CD14-positive monocyte (primary cell): ENCODE measurements around the gene EBF3. TPM values are rescaled to one million over a fixed set of nuclear protein-coding genes. Genes with fewer than 3 reads are reported as not detected.

Experiments used
- DNase-seq, 3 donors: peaks; one replicate each; pipeline ENCODE4 v3.0.0-alpha.2; 2011 to 2022
- H2AFZ ChIP-seq: 2 replicates; pipeline ENCODE4 v1.6.0; 2012; ENCODE audit warnings: mild to moderate bottlenecking, low read depth, low read length, inconsistent platforms; ENCODE audit not compliant: insufficient read depth, poor library complexity, severe bottlenecking
- H3K27ac ChIP-seq, 2 donors: 1 replicate in 1 of 2; 2 replicates in 1 of 2; pipeline ENCODE4 v1.5.1; 2012 to 2013; ENCODE audit warnings: low read length in 2 of 2, control low read depth in 1 of 2, inconsistent platforms in 1 of 2, low read depth in 1 of 2, mild to moderate bottlenecking in 1 of 2
- H3K27me3 ChIP-seq, 2 donors: one replicate each; pipeline versions ENCODE4 v1.6.0 to v1.6.1; 2011 to 2013; ENCODE audit warnings: low read length in 2 of 2; ENCODE audit not compliant: control insufficient read depth in 2 of 2, insufficient read depth in 2 of 2
- H3K36me3 ChIP-seq, 2 donors: replicated peaks in 1 of 2; 1 replicate in 1 of 2; 2 replicates in 1 of 2; pipeline versions ENCODE4 v1.5.1 to v1.6.1; 2012 to 2013; ENCODE audit warnings: low read length in 2 of 2, control low read depth in 1 of 2, inconsistent platforms in 1 of 2, mild to moderate bottlenecking in 1 of 2; ENCODE audit not compliant: insufficient read depth in 2 of 2, control insufficient read depth in 1 of 2
- H3K4me1 ChIP-seq, 2 donors: 1 replicate in 1 of 2; 2 replicates in 1 of 2; pipeline versions ENCODE4 v1.5.1 to v1.6.1; 2012 to 2013; ENCODE audit warnings: low read length in 2 of 2, control low read depth in 1 of 2, inconsistent platforms in 1 of 2, mild to moderate bottlenecking in 1 of 2, moderate library complexity in 1 of 2; ENCODE audit not compliant: insufficient read depth in 2 of 2, control insufficient read depth in 1 of 2
- H3K4me2 ChIP-seq: replicated peaks from 2 replicates; pipeline ENCODE3; 2012; ENCODE audit warnings: low read length, moderate library complexity, mild to moderate bottlenecking; ENCODE audit not compliant: poor library complexity, severe bottlenecking; ENCODE audit errors: extremely low read depth
- H3K4me3 ChIP-seq, 3 experiments: fragments of 200-600 bp in 1 of 3; sonication (generic) in 1 of 3; replicated peaks in 1 of 3; 1 replicate in 2 of 3; 2 replicates in 1 of 3; pipeline ENCODE4 v1.5.1; 2011 to 2013; ENCODE audit warnings: low read length in 3 of 3, mild to moderate bottlenecking in 3 of 3, control low read depth in 2 of 3, low read depth in 2 of 3, inconsistent platforms in 1 of 3, moderate library complexity in 1 of 3
- H3K79me2 ChIP-seq: 2 replicates; pipeline ENCODE4 v1.6.0; 2012; ENCODE audit warnings: mild to moderate bottlenecking, control low read depth, inconsistent platforms, low read length, moderate library complexity; ENCODE audit not compliant: insufficient read depth
- H3K9ac ChIP-seq: 2 replicates; pipeline ENCODE4 v1.6.0; 2017; ENCODE audit warnings: low read length, mild to moderate bottlenecking; ENCODE audit not compliant: insufficient read depth, poor library complexity, severe bottlenecking
- H3K9me3 ChIP-seq, 2 donors: replicated peaks in 1 of 2; 1 replicate in 1 of 2; 2 replicates in 1 of 2; pipeline versions ENCODE4 v1.5.1 to v1.6.1; 2012 to 2013; ENCODE audit warnings: low read length in 2 of 2, control low read depth in 1 of 2; ENCODE audit not compliant: control insufficient read depth in 1 of 2, insufficient read depth in 1 of 2
- H4K20me1 ChIP-seq: 2 replicates; pipeline ENCODE4 v1.6.0; 2012; ENCODE audit warnings: mild to moderate bottlenecking, low read length, control low read depth, moderate library complexity; ENCODE audit not compliant: insufficient read depth
- H3K27ac Mint-ChIP-seq, 7 donors: one replicate each; pipeline ENCODE4 v1.8.0; 2020; ENCODE audit warnings: mild to moderate bottlenecking in 7 of 7, mixed read lengths in 7 of 7, moderate library complexity in 6 of 7, inconsistent platforms in 2 of 7
- H3K27me3 Mint-ChIP-seq, 3 donors: one replicate each; pipeline ENCODE4 v1.8.0; 2021 to 2022; ENCODE audit warnings: low read depth in 3 of 3, mild to moderate bottlenecking in 3 of 3, mixed read lengths in 3 of 3, moderate library complexity in 3 of 3, inconsistent platforms in 1 of 3
- H3K36me3 Mint-ChIP-seq, 2 donors: one replicate each; pipeline ENCODE4 v1.8.0; 2020; ENCODE audit warnings: mixed read lengths in 2 of 2, inconsistent platforms in 1 of 2, mild to moderate bottlenecking in 1 of 2
- H3K4me1 Mint-ChIP-seq: one replicate; pipeline ENCODE4 v1.8.0; 2020; ENCODE audit warnings: mild to moderate bottlenecking, mixed read lengths
- H3K4me3 Mint-ChIP-seq, 2 donors: one replicate each; pipeline ENCODE4 v1.8.0; 2020; ENCODE audit warnings: mild to moderate bottlenecking in 2 of 2, mixed read lengths in 2 of 2, moderate library complexity in 1 of 2
- H3K9me3 Mint-ChIP-seq, 7 donors: one replicate each; pipeline ENCODE4 v1.8.0; 2020 to 2022; ENCODE audit warnings: mixed read lengths in 7 of 7, mild to moderate bottlenecking in 6 of 7, moderate library complexity in 6 of 7, inconsistent platforms in 2 of 7
- WGBS: methylation state at CpG from one replicate; pipeline ENCODE4 v1.1.5; 2013; ENCODE audit warnings: missing lambda C conversion rate; ENCODE audit not compliant: insufficient coverage; 5-methylcytosine and 5-hydroxymethylcytosine counted together
- intact Hi-C, 2 donors: fragments of 100-400 bp; cut with micrococcal nuclease; formaldehyde crosslinking; loops; one replicate each; pipeline versions ENCODE4 v1.15.0 to v1.15.1; 2023
- polyA plus RNA-seq, 3 donors: library from polyadenylated mRNA; depleted of rRNA in 1 of 3; unstranded in 2 of 3; stranded (reverse) in 1 of 3; fragments of 300-500 nt in 2 of 3; fragments of >200 nt in 1 of 3; fragmentation: Illumina TruSeq in 2 of 3; gene quantifications; 1 replicate in 2 of 3; 2 replicates in 1 of 3; pipeline ENCODE4 v1.2.3, GENCODE V29; 2012 to 2021
- TF ChIP-seq, protein P1 (sequence below): fragments of 200-600 bp; IDR thresholded peaks from one replicate; pipeline ENCODE4 v1.8.0; 2022; ENCODE audit warnings: antibody characterized with exemption, mild to moderate bottlenecking

EBF3 gene
- polyA plus RNA-seq, 3 donors = not detected

DNA sequence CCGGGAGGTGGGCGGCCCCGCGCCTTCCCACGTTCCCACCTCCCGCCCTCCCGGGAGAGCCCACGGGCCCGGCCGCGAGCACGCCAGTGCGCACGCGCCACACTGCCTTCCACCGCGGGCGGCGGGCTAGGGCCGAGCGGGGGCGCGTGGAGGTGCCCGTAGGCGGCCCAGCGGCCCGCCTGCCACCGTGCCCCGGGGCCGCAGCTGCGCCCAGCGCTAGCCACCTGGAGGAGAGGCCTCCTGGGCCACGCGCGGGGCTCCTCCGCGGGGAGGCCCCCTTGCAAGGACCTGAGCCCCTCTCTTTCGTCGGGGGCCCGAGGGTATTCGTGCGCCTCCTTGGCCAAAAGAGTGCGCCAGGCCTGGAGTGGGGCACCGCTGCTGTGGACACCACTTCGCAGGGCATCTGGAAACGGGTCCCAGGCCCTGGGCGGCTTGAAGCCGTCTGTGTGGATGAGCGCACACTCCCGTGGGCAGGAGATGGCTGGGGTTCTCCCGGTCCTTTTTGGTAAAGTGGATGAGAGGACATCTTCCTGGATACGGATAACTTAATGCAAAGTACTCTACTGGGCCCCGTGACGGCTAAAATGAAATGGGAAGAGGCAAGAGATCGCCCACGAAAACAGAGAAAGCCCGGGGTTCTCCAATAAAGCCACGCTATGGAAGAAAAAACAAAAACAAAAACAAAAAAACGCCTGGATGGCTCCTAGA is 9.0 kb upstream of the EBF3 start:
- intact Hi-C loops = no loop called here
- H3K27me3 ChIP-seq = peaks cover 28 to 66% of the 10 kb centered on the region in 2 donors
- H3K4me3 ChIP-seq = no peak overlapping the region
- 21% methylated on average over 59 of the region's 59 CpGs for WGBS
- TF ChIP-seq, protein P1, sequence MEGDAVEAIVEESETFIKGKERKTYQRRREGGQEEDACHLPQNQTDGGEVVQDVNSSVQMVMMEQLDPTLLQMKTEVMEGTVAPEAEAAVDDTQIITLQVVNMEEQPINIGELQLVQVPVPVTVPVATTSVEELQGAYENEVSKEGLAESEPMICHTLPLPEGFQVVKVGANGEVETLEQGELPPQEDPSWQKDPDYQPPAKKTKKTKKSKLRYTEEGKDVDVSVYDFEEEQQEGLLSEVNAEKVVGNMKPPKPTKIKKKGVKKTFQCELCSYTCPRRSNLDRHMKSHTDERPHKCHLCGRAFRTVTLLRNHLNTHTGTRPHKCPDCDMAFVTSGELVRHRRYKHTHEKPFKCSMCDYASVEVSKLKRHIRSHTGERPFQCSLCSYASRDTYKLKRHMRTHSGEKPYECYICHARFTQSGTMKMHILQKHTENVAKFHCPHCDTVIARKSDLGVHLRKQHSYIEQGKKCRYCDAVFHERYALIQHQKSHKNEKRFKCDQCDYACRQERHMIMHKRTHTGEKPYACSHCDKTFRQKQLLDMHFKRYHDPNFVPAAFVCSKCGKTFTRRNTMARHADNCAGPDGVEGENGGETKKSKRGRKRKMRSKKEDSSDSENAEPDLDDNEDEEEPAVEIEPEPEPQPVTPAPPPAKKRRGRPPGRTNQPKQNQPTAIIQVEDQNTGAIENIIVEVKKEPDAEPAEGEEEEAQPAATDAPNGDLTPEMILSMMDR = no peak
- H3K4me2 ChIP-seq = no peak overlapping the region
- H3K9me3 ChIP-seq = peaks cover 0 to 19% of the 10 kb centered on the region in 2 donors
- H3K4me3 Mint-ChIP-seq = peak overlapping the region in 1 of 2 donors; percentile 72
- no peak overlapping the region for H3K9ac ChIP-seq
- H3K4me1 Mint-ChIP-seq = peaks cover 3% of the 10 kb centered on the region
- no peaks in the 10 kb centered on the region for H3K36me3 ChIP-seq
- peaks cover 59 to 83% (median 74%) of the 10 kb centered on the region in 3 donors for H3K27me3 Mint-ChIP-seq
- no peak overlapping the region for H3K27ac Mint-ChIP-seq
- H3K79me2 ChIP-seq = no peaks in the 10 kb centered on the region
- peaks cover 0 to 6% (median 3%) of the 10 kb centered on the region in 7 donors for H3K9me3 Mint-ChIP-seq
- no peak for DNase-seq
- no peaks in the 10 kb centered on the region for H3K36me3 Mint-ChIP-seq
- H2AFZ ChIP-seq = no peak overlapping the region
- H3K4me1 ChIP-seq = no peaks in the 10 kb centered on the region
- H4K20me1 ChIP-seq = no peaks in the 10 kb centered on the region
- no peak overlapping the region for H3K27ac ChIP-seq

DNA sequence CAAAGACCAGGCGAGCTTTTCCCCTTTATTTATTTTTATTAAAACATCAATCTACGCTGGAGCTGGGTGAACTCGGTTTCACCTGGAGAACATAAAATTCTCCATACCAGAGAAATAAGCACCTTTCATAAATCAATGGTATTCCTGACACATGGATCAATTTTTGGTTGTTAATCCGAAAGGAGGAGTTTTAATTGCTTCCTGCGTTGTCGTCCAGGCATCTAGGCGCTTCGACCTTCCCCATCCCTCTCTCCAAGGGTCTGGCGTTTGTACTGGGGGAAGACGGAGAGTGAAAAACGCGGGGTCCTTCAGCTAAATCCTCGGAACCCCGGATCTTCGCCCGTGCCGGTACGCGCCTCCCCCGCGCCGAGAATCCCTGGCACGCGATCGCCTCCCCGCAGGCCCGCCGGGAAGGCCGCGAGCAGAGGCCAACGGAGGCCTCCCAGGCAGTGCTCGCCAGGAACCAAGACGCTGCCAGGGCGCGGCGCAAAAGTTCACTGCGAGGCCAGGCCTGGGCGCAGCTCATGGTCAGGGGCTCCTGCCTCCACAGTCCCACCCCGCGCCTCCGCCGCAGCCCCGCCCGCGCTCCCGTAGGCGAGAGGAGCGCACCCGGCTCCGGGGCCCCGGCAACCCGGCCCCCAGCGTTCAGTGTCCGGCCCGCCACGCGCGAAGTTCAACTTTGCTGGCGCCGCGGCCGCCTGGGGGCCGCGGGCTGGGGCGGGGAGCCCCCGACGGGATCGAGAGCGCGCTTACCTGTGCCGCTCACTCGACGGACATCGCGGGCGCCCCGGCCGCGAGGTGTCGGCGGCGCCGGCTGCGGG is 8.3 kb upstream of the EBF3 start:
- Histone ChIP-seq H2AFZ (no peak overlapping the region), H3K79me2 (no peaks in the 10 kb centered on the region)

More for the DNA sequence above, 8.3 kb upstream of the EBF3 start:
- Histone ChIP-seq H3K9me3 (peaks cover 0 to 24% of the 10 kb centered on the region in 2 donors), H3K4me1 (no peaks in the 10 kb centered on the region), H3K4me2 (no peak overlapping the region), H3K9ac (no peak overlapping the region), H4K20me1 (no peaks in the 10 kb centered on the region), H3K4me3 (no peak overlapping the region), H3K27ac (no peak overlapping the region), H3K27me3 (peaks cover 34 to 74% of the 10 kb centered on the region in 2 donors), H3K36me3 (no peaks in the 10 kb centered on the region)
- WGBS = 4% methylated on average over 74 of the region's 84 CpGs
- Mint-ChIP-seq H3K4me1 (peaks cover 3% of the 10 kb centered on the region), H3K27me3 (peaks cover 67 to 88% (median 82%) of the 10 kb centered on the region in 3 donors), H3K36me3 (no peaks in the 10 kb centered on the region), H3K9me3 (peaks cover 0 to 6% (median 3%) of the 10 kb centered on the region in 7 donors), H3K4me3 (peak overlapping the region in 1 of 2 donors; percentile 86), H3K27ac (no peak overlapping the region)
- TF ChIP-seq, protein P1 = no peak
- intact Hi-C loops = no loop called here
- no peak for DNase-seq
